NCI-H2107 treated with DMSO at 0.1 percent for 48 hours (cell line): ENCODE results near the gene VNN1.
"Not testable (repeated sequence)": the region's sequence is repeated elsewhere in the genome, so short reads cannot be mapped to it uniquely, and the experiment has no call there.

Experiments
- DNase-seq: peaks from one replicate; lab custom pipeline; 2025; ENCODE audit not compliant: unreplicated experiment; lab: John Stamatoyannopoulos, UW

VNN1 gene

GRCh38 chr6:132725471-132725870 lies 11.6 kb upstream of the VNN1 start:
- no peak for DNase-seq

GRCh38 chr6:132719736-132720448 lies 6.0 kb upstream of the VNN1 start:
- DNase-seq = no peak

DNA sequence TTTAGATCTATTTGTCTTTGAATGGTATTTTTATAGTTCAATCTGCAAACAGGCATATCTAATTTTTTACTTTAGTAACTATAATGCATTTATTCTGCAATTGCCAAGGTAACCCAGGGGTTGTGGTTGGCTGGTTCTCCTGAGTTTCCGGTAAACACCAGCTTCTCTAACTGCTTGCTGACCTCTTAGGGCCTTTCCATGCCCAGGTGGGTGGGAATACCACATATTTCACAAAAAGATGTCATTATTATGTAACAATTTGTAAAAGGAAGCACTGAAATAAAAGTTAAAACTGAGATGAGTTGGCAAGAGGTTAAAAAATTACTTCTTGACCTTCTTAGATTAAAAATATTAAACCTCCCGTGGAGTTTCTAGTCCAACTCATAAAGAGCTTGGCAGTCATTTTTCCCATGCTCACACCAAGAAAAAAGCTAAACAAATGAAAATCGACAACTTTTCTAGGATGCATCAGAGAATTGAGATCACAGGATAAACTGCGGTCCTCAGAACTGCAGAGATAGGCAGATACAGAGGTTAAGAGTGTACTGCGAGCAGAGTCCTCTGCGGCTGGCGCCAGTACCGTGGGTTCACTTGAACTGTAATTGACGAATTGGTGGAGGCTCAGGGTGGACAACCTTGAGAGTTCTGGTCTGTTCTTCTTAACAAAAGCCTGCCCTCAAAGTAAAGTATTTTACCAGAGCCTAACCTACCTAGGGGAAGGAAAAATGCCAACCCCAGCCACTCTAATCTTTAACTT lies 2.2 kb upstream of the VNN1 start:
- no peak for DNase-seq

DNA sequence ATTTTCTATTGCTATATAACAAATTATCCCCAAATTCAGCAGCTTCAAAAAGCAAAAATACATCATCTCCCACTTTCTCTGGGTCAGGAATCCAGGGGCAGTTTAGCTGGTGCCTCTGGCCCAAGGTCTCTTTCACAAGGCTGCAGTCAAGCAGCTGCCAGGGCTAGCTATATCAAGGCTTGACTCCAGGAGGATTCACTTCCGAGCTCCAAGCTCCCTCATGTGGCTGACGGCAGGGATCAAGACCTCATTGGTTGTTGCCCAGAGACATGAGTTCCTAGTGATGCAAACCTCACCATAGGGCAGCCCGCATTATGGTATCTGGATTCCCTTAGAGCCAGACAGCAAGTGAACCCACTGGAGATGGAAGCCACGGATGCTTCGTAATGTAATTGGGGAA lies 1.3 kb upstream of the VNN1 start:
- peak; percentile 35 for DNase-seq

GRCh38 chr6:132714160-132714559 lies 305 bp upstream of the VNN1 start:
- DNase-seq = no peak

GRCh38 chr6:132712366-132712765 lies 1.5 kb downstream of the VNN1 start:
- DNase-seq = no peak

DNA sequence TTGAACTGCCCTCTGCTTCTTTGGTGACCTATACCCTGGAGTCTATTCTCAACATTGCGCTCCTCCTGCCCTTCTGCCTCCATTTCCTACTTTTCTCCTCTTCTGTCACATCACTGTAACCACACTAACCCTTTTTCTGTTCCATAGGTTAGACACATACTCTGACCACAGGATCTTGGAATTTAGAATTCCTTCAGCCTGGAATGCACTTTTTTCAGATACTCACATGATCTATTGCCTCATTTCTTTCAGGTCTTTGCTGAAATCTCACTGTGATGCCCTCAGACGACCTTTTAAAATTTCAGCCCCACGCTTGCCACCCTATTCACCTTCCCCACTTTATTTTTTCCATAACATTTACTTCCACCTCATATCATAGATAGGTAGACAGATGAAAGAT lies 5.1 kb downstream of the VNN1 start:
- no peak for DNase-seq

- no peak for DNase-seq
These were observed 5.9 kb downstream of the VNN1 start for GRCh38 chr6:132708002-132708401.

GRCh38 chr6:132706756-132707155 lies 7.1 kb downstream of the VNN1 start:
- not testable (repeated sequence) for DNase-seq

- no peak for DNase-seq
These were observed 9.9 kb downstream of the VNN1 start for GRCh38 chr6:132703936-132704335.

DNA sequence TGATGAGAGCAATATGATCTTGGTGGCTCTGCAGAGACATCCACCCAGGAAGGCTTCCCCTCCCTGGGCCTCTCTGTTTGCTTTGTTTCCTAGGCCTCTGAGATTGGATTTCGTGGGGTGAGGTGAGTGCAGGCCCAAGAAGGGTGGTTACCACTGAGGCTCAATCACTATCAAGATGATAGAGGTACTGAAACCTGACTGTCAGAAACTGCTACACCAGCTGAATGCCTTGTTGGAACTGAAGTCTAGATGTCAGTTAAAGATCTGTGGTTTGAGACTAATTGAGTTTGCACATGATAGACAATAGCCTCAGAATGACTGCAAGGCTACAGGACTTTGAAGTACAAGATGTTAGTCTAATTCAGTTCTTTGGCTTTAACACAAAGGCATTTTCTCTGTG lies 15.2 kb downstream of the VNN1 start:
- DNase-seq = no peak

DNA sequence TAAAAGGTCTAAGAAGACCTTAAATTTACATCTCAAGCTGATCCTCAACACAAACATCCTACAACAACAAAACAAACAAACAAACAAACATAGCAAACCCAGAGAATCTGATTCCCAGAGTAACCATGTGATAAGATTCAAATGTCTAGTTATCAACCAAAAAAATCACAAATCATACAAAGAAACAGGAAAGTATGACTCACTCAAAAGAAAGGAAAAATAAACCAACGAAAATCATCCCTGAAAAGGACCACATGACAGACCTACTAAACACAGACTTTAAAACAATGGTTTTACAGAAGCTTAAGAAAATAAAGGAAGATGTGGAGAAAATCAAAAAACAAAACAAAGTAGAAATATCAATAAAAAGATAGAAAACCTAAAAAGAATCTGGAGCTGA lies 18.1 kb downstream of the VNN1 start:
- DNase-seq = no peak

DNA sequence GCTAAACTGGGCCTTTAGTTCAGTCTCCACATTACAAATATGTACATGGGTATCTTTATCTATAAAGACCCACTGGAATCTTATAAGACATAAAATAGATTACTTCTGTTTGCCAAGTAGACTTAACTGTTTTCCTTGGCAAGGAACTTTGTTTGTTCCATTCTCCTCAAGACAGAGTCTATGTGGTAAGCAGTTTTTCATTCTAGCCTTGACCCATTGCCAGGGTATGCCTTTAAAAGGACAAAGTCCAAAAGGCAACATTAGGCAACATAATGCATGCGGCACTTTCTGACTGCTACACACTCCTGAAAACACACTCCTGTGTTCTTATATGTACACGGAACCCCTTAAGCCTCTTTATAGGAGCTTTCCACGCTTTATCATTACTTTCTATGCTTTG lies 20.4 kb downstream of the VNN1 start:
- no peak for DNase-seq

- DNase-seq = no peak
These were observed 23.2 kb downstream of the VNN1 start for GRCh38 chr6:132690678-132691077.

- no peak for DNase-seq
These were observed 26.5 kb downstream of the VNN1 start for GRCh38 chr6:132687306-132687705.

DNA sequence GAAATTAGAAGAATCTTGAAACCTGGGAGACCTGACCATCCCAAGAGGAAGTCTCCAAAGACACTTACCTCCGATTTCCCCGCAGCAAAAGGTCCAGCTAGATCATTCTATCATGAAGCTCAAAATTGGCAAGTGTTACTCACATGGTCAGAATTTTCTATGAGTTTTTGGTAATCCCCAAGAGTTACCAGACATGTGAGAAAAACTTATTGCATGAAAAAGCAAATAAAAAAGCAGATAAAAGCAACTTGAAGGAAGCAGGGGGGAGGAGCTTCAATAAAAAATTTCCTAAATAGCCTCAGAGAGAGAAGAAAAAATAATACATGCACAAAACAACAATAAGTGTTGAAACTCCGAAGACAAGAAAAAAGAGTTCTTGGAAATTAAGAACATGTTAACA lies 27.3 kb downstream of the VNN1 start:
- DNase-seq = no peak

DNA sequence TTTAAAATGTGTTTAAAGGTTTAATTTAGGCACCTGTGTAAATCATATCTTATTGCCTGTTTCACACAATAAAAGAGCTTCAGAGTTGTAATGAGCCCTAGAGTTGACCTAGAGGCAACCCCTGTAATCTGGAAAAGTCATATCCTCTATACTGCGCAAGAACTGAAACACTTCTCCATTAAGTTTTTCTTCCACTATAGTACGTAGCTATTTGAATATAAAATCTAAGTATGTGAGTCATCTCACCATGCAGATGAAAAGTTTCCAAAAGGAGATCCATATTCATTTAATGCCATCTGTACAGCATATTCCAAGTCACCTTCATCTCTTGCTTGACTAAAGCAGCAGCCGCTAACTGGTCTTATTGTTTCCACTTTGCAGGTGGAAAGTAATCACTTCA lies 28.8 kb downstream of the VNN1 start:
- DNase-seq = no peak

- DNase-seq = no peak
These were observed 29.6 kb downstream of the VNN1 start for GRCh38 chr6:132684272-132684671.

DNA sequence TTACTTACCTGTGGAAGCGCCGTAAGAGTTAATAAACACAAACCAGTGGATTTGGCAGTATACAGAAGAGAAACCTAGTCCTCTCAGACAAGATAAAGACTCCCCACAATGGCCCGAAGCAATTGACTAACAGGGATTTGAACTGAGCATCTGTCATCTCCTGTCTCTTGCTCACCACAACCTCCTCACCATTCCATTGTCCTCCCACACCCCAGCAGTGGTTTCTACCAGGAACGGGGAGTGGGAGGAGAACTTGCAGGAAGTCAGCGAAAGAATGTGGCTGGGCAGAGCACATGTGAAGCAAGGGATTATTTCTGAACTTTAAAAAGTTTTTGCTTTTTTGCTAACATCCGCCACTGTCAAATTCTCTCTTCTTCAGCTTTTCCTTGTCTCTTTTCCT lies 30.3 kb downstream of the VNN1 start:
- DNase-seq = no peak

DNA sequence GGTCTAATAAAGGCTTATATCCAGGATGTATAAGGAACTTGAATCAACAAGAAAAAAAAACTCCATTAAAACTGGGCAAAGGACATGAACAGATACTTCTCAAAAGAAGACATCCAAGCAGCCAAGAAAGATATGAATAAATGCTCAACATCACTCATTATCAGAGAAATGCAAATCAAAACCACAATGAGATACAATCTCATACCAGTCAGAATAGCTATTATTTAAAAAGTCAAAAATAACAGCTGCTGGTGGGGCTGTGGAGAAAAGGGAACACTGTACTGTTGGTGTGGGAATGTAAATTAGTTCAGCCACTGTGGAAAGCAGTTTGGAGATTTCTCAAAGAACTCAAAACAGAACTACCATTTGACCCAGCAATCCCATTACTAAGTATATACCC lies 34.8 kb downstream of the VNN1 start:
- DNase-seq = not testable (repeated sequence)

DNA sequence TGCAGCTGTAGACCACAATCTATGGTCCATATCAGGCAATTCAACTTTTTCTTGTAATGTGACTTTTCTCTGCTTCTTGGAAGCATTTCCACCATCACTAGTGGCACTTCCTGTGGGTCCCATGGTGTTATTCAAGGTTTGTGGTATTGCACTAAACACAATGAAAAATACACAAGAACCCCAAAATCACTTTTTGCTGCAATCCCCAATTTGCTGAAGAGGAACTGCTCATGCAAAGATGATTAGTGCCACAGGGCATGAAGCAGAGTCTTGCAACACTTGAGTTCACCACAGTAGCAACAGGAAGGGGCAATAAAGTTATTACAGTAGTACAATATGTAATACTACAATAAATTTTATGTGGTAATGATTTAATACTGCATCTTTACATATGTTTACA lies 38.1 kb downstream of the VNN1 start:
- DNase-seq = no peak

- no peak for DNase-seq
These were observed 38.9 kb downstream of the VNN1 start for GRCh38 chr6:132675002-132675401.
